ENCODE data around the gene PDE10A.

DNA sequence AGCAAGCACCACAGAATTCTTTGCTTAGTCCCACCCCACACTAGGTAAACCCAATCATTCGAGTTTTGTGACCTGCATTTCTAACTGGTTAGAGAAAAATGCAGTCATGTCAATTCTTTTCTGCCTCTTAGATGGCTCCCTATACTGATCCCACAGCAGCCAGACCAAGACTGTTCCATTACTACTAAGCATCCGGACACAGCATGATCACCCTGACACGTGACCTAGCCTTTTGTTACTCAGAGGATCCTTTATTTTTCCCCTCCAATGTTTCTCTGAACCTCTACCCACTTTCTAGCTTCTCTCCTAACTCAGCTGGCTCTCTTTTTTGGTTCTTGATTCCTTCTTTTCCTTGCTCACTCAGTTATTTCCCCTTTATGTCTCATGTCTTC lies 87.9 kb downstream of the PDE10A start:
- TF ChIP-seq CTCF (IDR thresholded peaks at IDR 0.05): no peak
- no peak for TF ChIP-seq POLR2A (IDR thresholded peaks at IDR 0.05)
- no peak for TF ChIP-seq POLR2AphosphoS5 (IDR thresholded peaks at IDR 0.05)
- no peak for TF ChIP-seq EP300 (IDR thresholded peaks at IDR 0.05)

Measured in suprapubic skin (tissue), 4 donors.